WTC11 (cell line): Measurements from ENCODE around the gene TFB2M.

Source experiments
- CREB1 ChIP-seq: sonication (generic); formaldehyde crosslinking; IDR thresholded peaks from 2 replicates; pipeline ENCODE4 v1.8.0; 2023; ENCODE audit warnings: mild to moderate bottlenecking, missing genetic modification reagents
- CREM ChIP-seq: sonication (generic); formaldehyde crosslinking; IDR thresholded peaks from 2 replicates; pipeline ENCODE4 v1.8.1; 2022; ENCODE audit warnings: mild to moderate bottlenecking, missing genetic modification reagents, moderate library complexity
- CTCF ChIP-seq: fragments of 200-600 bp; IDR thresholded peaks from 2 replicates; pipeline ENCODE4 v1.8.0; 2022; ENCODE audit warnings: antibody characterized with exemption
- FOXP4 ChIP-seq: sonication (generic); formaldehyde crosslinking; IDR thresholded peaks from 2 replicates; pipeline ENCODE4 v1.8.0; 2022; ENCODE audit warnings: mild to moderate bottlenecking, missing genetic modification reagents
- MAX ChIP-seq: sonication (generic); formaldehyde crosslinking; IDR thresholded peaks from 2 replicates; pipeline ENCODE4 v1.8.0; 2022; ENCODE audit warnings: mild to moderate bottlenecking, missing genetic modification reagents
- PRDM15 ChIP-seq: sonication (generic); formaldehyde crosslinking; IDR thresholded peaks from 2 replicates; pipeline ENCODE4 v1.8.0; 2022; ENCODE audit warnings: missing genetic modification reagents
- RELA ChIP-seq: sonication (generic); formaldehyde crosslinking; IDR thresholded peaks from 2 replicates; pipeline ENCODE4 v1.8.1; 2022; ENCODE audit warnings: missing genetic modification reagents, mild to moderate bottlenecking, borderline replicate concordance
- SP1 ChIP-seq: sonication (generic); formaldehyde crosslinking; conservative IDR thresholded peaks from 2 replicates; pipeline ENCODE4 v1.8.1; 2022; ENCODE audit warnings: missing genetic modification reagents
- ZBTB21 ChIP-seq: sonication (generic); formaldehyde crosslinking; IDR thresholded peaks from 2 replicates; pipeline ENCODE4 v1.8.1; 2023; ENCODE audit warnings: mild to moderate bottlenecking, missing genetic modification reagents, borderline replicate concordance
- ZNF425 ChIP-seq: fragments of 250-450 bp; sonication (Bioruptor Pico); conservative IDR thresholded peaks from 2 replicates; pipeline ENCODE4 v1.9.0; 2021; ENCODE audit warnings: mild to moderate bottlenecking
- ZNF512 ChIP-seq: sonication (generic); formaldehyde crosslinking; IDR thresholded peaks from 2 replicates; pipeline ENCODE4 v1.8.1; 2022; ENCODE audit warnings: missing genetic modification reagents, borderline replicate concordance

GRCh38 chr1:246588159-246588721 is 22.2 kb upstream of the TFB2M start:
- TF ChIP-seq CTCF, result no peak
- no peak for TF ChIP-seq ZNF512 (CRISPR knock-in tag)
- TF ChIP-seq FOXP4 (CRISPR knock-in tag), result no peak
- no peak for TF ChIP-seq PRDM15 (CRISPR knock-in tag)
- TF ChIP-seq CREB1 (CRISPR knock-in tag), result no peak
- no peak for TF ChIP-seq RELA (CRISPR knock-in tag)
- TF ChIP-seq ZNF425 (CRISPR knock-in tag), result no peak
- TF ChIP-seq CREM (CRISPR knock-in tag), result no peak
- no peak for TF ChIP-seq MAX
- no peak for TF ChIP-seq ZBTB21
- TF ChIP-seq SP1, result no peak
